Mesodermal cell (in vitro differentiated cells): Measurements from ENCODE around the gene CYP4Z1.
"Not testable (repeated sequence)": the region's sequence is repeated elsewhere in the genome, so short reads cannot be mapped to it uniquely, and the experiment has no call there.

ENCODE experiments used
- H3K27ac ChIP-seq: 2 replicates; pipeline ENCODE4 v1.7.0; 2013; ENCODE audit warnings: mild to moderate bottlenecking, low read depth, low read length, moderate library complexity; ENCODE audit not compliant: severe bottlenecking
- H3K36me3 ChIP-seq: 2 replicates; pipeline ENCODE4 v1.7.1; 2013; ENCODE audit warnings: mild to moderate bottlenecking, low read length, moderate library complexity; ENCODE audit not compliant: control insufficient read depth, insufficient read depth
- H3K4me1 ChIP-seq: one replicate; pipeline ENCODE4 v1.7.1; 2013; ENCODE audit warnings: mild to moderate bottlenecking, low read length; ENCODE audit not compliant: insufficient read depth, control insufficient read depth, poor library complexity, severe bottlenecking
- H3K4me3 ChIP-seq: 2 replicates; pipeline ENCODE4 v1.7.0; 2013; ENCODE audit warnings: low read length, control low read depth, mild to moderate bottlenecking; ENCODE audit not compliant: insufficient read depth, poor library complexity, severe bottlenecking; ENCODE audit errors: extremely low read depth
- H3K9me3 ChIP-seq: 2 replicates; pipeline ENCODE4 v1.7.1; 2013; ENCODE audit warnings: mild to moderate bottlenecking, low read length, moderate library complexity; ENCODE audit not compliant: control insufficient read depth
- WGBS, 2 experiments: methylation state at CpG; one replicate each; pipeline ENCODE4 v1.1.5; 2013; ENCODE audit warnings: missing lambda C conversion rate in 2 of 2; ENCODE audit not compliant: insufficient coverage in 2 of 2; 5-methylcytosine and 5-hydroxymethylcytosine counted together

Gene CYP4Z1

GRCh38 chr1:47128221-47128620 lies 61.2 kb downstream of the CYP4Z1 start:
- H3K9me3 ChIP-seq = no peaks in the 10 kb centered on the region
- no CpG with 5 or more reads among the region's 1 CpG for WGBS, 2 experiments
- H3K36me3 ChIP-seq = no peaks in the 10 kb centered on the region
- no peak overlapping the region for H3K4me3 ChIP-seq
- H3K4me1 ChIP-seq = no peaks in the 10 kb centered on the region
- no peak overlapping the region for H3K27ac ChIP-seq

GRCh38 chr1:47128854-47129253 lies 61.8 kb downstream of the CYP4Z1 start:
- not testable (repeated sequence) for H3K9me3 ChIP-seq, H3K4me3 ChIP-seq, H3K27ac ChIP-seq, H3K36me3 ChIP-seq, H3K4me1 ChIP-seq
- 87 to 93% methylated on average over 2 of the region's 2 CpGs for WGBS, 2 experiments

GRCh38 chr1:47129489-47130230 lies 62.6 kb downstream of the CYP4Z1 start:
- not testable (repeated sequence) for H3K9me3 ChIP-seq, H3K4me1 ChIP-seq, H3K27ac ChIP-seq, H3K36me3 ChIP-seq, H3K4me3 ChIP-seq
- 85 to 100% methylated on average over 3 to 7 of the region's 8 CpGs for WGBS, 2 experiments

GRCh38 chr1:47132665-47133064 lies 65.6 kb downstream of the CYP4Z1 start:
- H3K36me3 ChIP-seq, H3K4me1 ChIP-seq, H3K9me3 ChIP-seq, H3K27ac ChIP-seq, H3K4me3 ChIP-seq: not testable (repeated sequence)
- WGBS, 2 experiments = 100% methylated on average over 1 of the region's 3 CpGs; no CpG with 5 or more reads in 1 of the 2 experiments

- H3K36me3 ChIP-seq = no peaks in the 10 kb centered on the region
- H3K4me1 ChIP-seq = no peaks in the 10 kb centered on the region
- no peak within 1 kb of the TSS for H3K27ac ChIP-seq
- H3K9me3 ChIP-seq = no peaks in the 10 kb centered on the region
- 92% methylated on average over 2 of the region's 4 CpGs; no CpG with 5 or more reads in 1 of the 2 experiments for WGBS, 2 experiments
- no peak within 1 kb of the TSS for H3K4me3 ChIP-seq
Measured at GRCh38 chr1:47137198-47137597, 70.2 kb downstream of the CYP4Z1 start, which contains the start of gene CYP4A22. Gene CYP4A22, plus strand, starts transcription at chr1:47137441. Its CDS starts 45 bp downstream, at chr1:47137486.

GRCh38 chr1:47137925-47138615 lies 71.0 kb downstream of the CYP4Z1 start:
- Histone ChIP-seq H3K4me3 (no peak overlapping the region), H3K36me3 (no peaks in the 10 kb centered on the region), H3K4me1 (no peaks in the 10 kb centered on the region), H3K9me3 (no peaks in the 10 kb centered on the region), H3K27ac (no peak overlapping the region)
- WGBS, 2 experiments = 85 to 97% methylated on average over 3 to 5 of the region's 5 CpGs

GRCh38 chr1:47140358-47140757 lies 73.3 kb downstream of the CYP4Z1 start:
- H3K4me1 ChIP-seq, H3K4me3 ChIP-seq, H3K36me3 ChIP-seq, H3K27ac ChIP-seq, H3K9me3 ChIP-seq: not testable (repeated sequence)
- WGBS, 2 experiments = 100% methylated on average over 1 of the region's 3 CpGs

- WGBS, 2 experiments = 46 to 47% methylated on average over 3 to 5 of the region's 6 CpGs
- H3K4me1 ChIP-seq, H3K4me3 ChIP-seq, H3K9me3 ChIP-seq, H3K27ac ChIP-seq, H3K36me3 ChIP-seq: not testable (repeated sequence)
Measured at GRCh38 chr1:47143654-47144053, 76.6 kb downstream of the CYP4Z1 start.

- not testable (repeated sequence) for H3K4me1 ChIP-seq, H3K27ac ChIP-seq, H3K9me3 ChIP-seq, H3K4me3 ChIP-seq, H3K36me3 ChIP-seq
- WGBS, 2 experiments = no CpG with 5 or more reads among the region's 1 CpG
Measured at GRCh38 chr1:47146495-47146894, 79.5 kb downstream of the CYP4Z1 start.

- Histone ChIP-seq H3K4me1 (no peaks in the 10 kb centered on the region), H3K9me3 (no peaks in the 10 kb centered on the region), H3K4me3 (no peak overlapping the region), H3K36me3 (no peaks in the 10 kb centered on the region), H3K27ac (no peak overlapping the region)
- WGBS, 2 experiments = 70 to 80% methylated on average over 2 of the region's 6 CpGs
Measured at GRCh38 chr1:47147047-47147785, 80.2 kb downstream of the CYP4Z1 start.
